Measurements from ENCODE around the gene SP1.

Gene SP1

GRCh38 chr12:53333289-53333688 is 46.7 kb upstream of the SP1 start:
- Histone ChIP-seq H3K27me3 (ENCODE audit: insufficient read depth, low read length) (peaks cover 21% of the 10 kb centered on the region), H3K9me2 (ENCODE audit: low read depth, low read length) (no peaks in the 10 kb centered on the region), H2AFZ (ENCODE audit: low read length) (no peak overlapping the region), H3K9ac (ENCODE audit: low read length) (no peak overlapping the region), H3K9me3 (ENCODE audit: low read length) (no peaks in the 10 kb centered on the region), H3K36me3 (ENCODE audit: insufficient read depth, low read length) (no peaks in the 10 kb centered on the region), H3F3A (ENCODE audit: insufficient read depth, low read length) (no peaks in the 10 kb centered on the region), H3K79me2 (ENCODE audit: insufficient read depth, low read length) (no peaks in the 10 kb centered on the region), H3K4me2 (ENCODE audit: low read length) (no peak overlapping the region), H4K20me1 (ENCODE audit: insufficient read depth, low read length) (no peaks in the 10 kb centered on the region), H3K27ac (ENCODE audit: low read depth, low read length, poor library complexity, severe bottlenecking) (no peak overlapping the region), H3K4me1 (ENCODE audit: insufficient read depth, low read length, severe bottlenecking) (no peaks in the 10 kb centered on the region), H3K4me3 (ENCODE audit: low read depth, low read length, poor library complexity, severe bottlenecking) (no peak overlapping the region)
- no peak for TF ChIP-seq CTCF (IDR thresholded peaks at IDR 0.05; ENCODE audit: low read length)
- TF ChIP-seq EZH2 (IDR thresholded peaks at IDR 0.05; ENCODE audit: borderline replicate concordance, low read length): no peak

GRCh38 chr12:53333845-53334244 is 46.1 kb upstream of the SP1 start:
- no peak overlapping the region for H2AFZ ChIP-seq (ENCODE audit: low read length)
- H3K4me1 ChIP-seq (ENCODE audit: insufficient read depth, low read length, severe bottlenecking): no peaks in the 10 kb centered on the region
- H3K4me3 ChIP-seq (ENCODE audit: low read depth, low read length, poor library complexity, severe bottlenecking): no peak overlapping the region

GRCh38 chr12:53334822-53335221 is 45.2 kb upstream of the SP1 start:
- Histone ChIP-seq H3K9me3 (ENCODE audit: low read length) (no peaks in the 10 kb centered on the region), H3K27ac (ENCODE audit: low read depth, low read length, poor library complexity, severe bottlenecking) (no peak overlapping the region), H3K4me1 (ENCODE audit: insufficient read depth, low read length, severe bottlenecking) (no peaks in the 10 kb centered on the region), H3F3A (ENCODE audit: insufficient read depth, low read length) (no peaks in the 10 kb centered on the region), H3K79me2 (ENCODE audit: insufficient read depth, low read length) (no peaks in the 10 kb centered on the region), H3K36me3 (ENCODE audit: insufficient read depth, low read length) (no peaks in the 10 kb centered on the region), H3K4me2 (ENCODE audit: low read length) (no peak overlapping the region), H3K27me3 (ENCODE audit: insufficient read depth, low read length) (peaks cover 21% of the 10 kb centered on the region), H4K20me1 (ENCODE audit: insufficient read depth, low read length) (no peaks in the 10 kb centered on the region), H3K9me2 (ENCODE audit: low read depth, low read length) (no peaks in the 10 kb centered on the region), H2AFZ (ENCODE audit: low read length) (no peak overlapping the region), H3K9ac (ENCODE audit: low read length) (no peak overlapping the region), H3K4me3 (ENCODE audit: low read depth, low read length, poor library complexity, severe bottlenecking) (no peak overlapping the region)
- TF ChIP-seq CTCF (IDR thresholded peaks at IDR 0.05; ENCODE audit: low read length): no peak
- no peak for TF ChIP-seq EZH2 (IDR thresholded peaks at IDR 0.05; ENCODE audit: borderline replicate concordance, low read length)

More at GRCh38 chr12:53333845-53334244, 46.1 kb upstream of the SP1 start:
- no peak overlapping the region for H3K27ac ChIP-seq (ENCODE audit: low read depth, low read length, poor library complexity, severe bottlenecking)
- no peaks in the 10 kb centered on the region for H3F3A ChIP-seq (ENCODE audit: insufficient read depth, low read length)
- H3K9me3 ChIP-seq (ENCODE audit: low read length): no peaks in the 10 kb centered on the region
- H3K36me3 ChIP-seq (ENCODE audit: insufficient read depth, low read length): no peaks in the 10 kb centered on the region
- no peak for TF ChIP-seq EZH2 (IDR thresholded peaks at IDR 0.05; ENCODE audit: borderline replicate concordance, low read length)
- TF ChIP-seq CTCF (IDR thresholded peaks at IDR 0.05; ENCODE audit: low read length): no peak
- H3K79me2 ChIP-seq (ENCODE audit: insufficient read depth, low read length): no peaks in the 10 kb centered on the region
- H3K4me2 ChIP-seq (ENCODE audit: low read length): no peak overlapping the region
- H4K20me1 ChIP-seq (ENCODE audit: insufficient read depth, low read length): no peaks in the 10 kb centered on the region
- H3K27me3 ChIP-seq (ENCODE audit: insufficient read depth, low read length): peaks cover 21% of the 10 kb centered on the region
- H3K9ac ChIP-seq (ENCODE audit: low read length): no peak overlapping the region
- H3K9me2 ChIP-seq (ENCODE audit: low read depth, low read length): no peaks in the 10 kb centered on the region
